ENCODE results near the gene SLC5A6.
"Not testable (repeated sequence)": the region's sequence is repeated elsewhere in the genome, so short reads cannot be mapped to it uniquely, and the experiment has no call there.

The SLC5A6 gene

DNA sequence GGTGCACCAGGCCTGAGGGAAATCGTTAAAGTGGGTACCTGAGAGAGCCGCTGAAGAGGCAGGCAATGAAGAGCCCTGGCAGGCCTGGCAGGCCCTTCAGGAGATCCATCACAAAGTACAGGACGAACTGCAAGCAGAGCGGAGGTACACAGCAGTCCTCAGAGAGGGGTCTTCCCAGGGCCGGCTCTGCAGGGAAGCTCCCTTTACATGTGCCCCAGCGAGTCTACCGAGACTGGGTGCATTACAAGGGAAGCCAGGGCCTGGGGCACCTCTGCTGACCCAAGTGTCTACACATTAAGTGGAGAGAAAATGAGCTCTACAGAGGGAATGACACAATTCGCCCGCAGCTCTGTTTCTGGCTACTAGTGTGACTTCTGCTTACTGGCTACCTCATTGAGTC, 8.3 kb downstream of the SLC5A6 start:
- no peak for FAIRE-seq

DNA sequence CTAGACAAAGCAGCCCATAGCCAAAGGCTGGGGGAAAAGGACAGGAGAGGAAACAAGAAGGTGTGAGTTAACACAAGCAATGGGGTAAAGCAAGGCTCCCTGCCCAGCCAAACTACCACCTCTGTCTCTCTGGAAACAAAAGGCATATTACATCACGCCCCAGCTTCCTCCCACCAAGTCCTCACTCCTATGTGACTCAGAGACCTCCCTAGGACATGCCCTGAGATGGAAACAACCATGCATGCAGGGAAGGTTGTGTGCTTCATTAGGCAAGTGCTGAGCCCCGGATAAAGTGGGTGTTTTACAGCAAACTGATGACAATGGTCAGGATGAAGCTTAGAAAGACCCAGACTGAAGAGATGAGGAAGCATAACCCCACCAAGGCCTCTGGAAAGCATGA, 9.2 kb downstream of the SLC5A6 start:
- FAIRE-seq, result no peak

DNA sequence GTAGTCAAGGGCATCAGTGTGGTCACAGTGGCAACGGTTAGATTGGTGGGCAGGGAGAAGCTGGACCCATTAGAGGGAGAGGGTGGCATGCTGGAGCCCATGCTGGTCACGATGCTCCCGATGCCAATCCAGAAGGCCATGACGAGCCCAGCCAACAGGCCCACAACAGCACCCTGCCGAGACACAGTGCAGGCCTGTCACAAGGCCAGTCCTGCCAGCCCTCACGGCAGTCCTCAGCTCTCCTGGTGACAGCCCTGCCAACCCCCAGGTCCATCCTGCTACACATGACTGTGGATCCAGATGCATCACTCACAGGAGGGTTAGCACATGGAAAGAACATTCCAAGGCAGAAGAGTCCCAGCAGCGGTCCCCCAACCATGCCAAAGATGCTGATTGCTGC, 10.4 kb downstream of the SLC5A6 start:
- no peak for FAIRE-seq

DNA sequence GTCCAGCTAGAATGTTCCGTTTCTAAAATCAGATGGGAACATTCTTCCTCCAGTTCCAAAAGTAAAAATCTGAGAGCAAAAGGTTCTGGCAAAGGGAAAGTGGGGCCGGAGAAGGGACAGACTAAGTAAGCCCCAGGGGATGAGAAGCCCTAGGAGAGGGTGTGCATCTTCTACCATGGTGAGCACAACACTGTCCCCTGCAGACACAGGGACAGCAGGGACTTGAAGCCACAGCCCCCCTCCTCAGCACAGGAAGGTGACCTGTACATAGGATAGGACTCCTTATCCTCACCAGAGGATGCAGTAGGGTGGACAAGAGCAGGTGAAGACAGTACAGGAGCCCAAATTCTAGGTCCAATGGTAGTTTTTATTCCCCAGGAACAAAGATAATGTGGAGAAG, 12.8 kb downstream of the SLC5A6 start:
- no peak for FAIRE-seq

DNA sequence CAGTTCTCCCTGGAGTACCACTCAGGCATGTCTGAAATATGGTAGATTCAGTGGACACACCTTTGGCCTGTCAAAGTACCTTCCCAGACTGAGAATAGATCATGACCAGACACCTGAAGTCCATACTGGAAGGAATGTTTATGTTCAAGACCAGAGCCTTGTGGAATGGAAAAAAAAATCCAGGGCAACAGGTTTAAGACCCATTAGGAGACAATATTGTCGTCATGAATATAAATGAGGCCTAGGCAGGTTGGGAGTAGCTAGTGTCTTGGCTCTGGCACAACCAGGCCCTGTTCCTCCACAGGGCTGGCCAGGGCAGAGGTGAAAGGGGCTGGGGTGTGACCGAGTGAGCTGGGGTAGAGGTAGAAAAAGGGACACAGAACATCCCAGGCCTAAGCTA, 13.4 kb downstream of the SLC5A6 start:
- FAIRE-seq, result no peak

DNA sequence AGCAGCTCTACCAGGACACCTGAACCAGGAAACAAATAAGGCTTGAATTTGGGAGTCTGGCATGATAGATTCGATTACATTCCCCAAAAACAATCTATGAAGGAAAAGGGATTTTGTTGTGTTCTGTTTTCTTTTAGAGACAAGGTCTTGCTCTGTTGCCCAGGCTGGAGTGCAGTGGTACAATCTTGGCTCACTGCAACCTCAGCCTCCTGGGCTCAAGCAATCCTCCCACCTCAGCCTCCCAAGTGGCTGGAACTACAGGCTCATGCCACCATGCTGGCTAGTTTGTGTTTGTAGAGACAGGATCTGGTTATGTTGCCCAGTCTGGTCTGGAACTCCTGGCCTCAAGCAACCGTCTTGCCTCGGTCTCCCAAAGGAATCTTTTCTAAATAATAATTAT, 14.0 kb downstream of the SLC5A6 start:
- not testable (repeated sequence) for FAIRE-seq

DNA sequence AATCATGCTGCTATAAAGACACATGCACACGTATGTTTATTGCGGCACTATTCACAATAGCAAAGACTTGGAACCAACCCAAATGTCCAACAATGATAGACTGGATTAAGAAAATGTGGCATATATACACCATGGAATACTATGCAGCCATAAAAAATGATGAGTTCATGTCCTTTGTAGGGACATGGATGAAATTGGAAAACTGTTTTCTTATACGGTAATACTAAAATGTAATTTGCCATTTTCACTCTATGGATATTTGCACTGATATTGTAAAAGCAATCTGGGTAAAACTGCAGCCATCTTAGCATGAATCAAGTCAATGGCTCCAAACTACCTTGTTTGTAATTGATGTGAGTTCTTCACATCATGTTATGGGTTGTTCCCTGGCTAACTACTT, 16.3 kb downstream of the SLC5A6 start:
- not testable (repeated sequence) for FAIRE-seq

DNA sequence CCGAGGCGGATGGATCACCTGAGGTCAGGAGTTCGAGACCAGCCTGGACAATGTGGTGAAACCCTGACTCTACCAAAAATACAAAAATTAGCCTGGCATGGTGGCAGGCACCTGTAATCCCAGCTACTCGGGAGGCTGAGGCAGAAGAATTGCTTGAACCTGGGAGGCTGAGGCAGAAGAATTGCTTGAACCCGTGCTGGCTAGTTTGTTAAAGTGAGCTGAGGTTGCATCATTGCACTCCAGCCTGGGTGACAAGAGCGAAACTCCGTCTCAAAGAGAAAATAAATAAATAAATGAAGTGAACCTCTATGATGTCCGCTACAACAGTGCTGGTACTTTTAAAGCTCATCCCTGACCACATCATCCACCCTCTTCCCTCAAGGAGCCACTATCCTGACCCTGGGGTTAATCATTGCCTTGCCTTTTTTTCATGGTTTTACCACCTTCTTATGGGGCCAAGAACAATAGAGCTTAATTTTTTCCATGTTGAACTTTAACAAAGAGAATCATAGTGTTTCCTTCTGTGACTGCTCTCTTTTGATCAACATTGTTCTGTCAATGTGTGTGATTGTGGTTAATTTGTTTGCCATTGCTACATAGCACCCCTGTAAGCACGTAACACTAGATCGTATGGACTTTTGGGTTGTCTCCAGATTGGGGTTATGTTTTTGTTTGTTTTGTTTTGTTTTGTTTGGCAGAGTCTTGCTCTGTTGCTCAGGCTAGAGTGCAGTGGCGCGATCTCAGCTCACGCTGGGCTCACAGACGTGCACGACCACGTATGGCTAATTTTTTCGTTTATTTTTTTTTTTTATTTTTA, 17.3 kb downstream of the SLC5A6 start:
- FAIRE-seq, result peak; percentile 50

DNA sequence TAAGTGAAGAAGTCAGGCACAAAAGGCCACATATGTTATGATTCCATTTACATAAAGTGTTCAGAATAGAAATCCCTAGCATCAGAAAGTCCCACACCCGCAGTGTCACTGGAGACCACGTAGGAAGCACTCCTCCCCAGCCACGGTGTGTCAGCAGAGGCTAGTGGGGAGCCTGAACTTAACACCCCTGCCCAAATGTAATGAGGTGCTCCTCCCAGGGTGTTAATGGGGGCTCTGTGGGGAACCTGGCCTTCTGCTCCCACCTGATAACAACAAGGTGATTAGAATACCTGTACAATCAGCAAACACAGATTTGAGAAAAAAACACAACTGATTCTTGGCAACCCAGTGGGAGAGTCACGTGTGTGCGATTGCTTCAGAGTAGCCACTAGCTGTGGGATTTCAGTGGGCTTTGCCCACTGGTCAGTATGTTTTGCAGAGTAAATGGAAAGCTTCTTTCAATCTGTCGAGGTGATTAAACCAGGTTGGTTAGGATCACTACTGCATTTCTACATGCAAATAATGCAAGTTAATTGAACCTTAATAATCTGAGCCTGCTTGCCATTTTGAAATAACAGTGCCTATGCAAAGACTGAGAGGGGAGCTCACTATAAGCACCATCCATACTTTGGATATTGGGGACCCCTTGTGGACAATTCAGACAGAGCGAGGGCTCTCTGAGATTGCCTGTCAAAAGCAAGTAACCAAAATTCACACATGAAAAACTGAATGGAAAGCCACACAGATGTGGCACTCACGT, 20.8 kb downstream of the SLC5A6 start:
- FAIRE-seq, result no peak

DNA sequence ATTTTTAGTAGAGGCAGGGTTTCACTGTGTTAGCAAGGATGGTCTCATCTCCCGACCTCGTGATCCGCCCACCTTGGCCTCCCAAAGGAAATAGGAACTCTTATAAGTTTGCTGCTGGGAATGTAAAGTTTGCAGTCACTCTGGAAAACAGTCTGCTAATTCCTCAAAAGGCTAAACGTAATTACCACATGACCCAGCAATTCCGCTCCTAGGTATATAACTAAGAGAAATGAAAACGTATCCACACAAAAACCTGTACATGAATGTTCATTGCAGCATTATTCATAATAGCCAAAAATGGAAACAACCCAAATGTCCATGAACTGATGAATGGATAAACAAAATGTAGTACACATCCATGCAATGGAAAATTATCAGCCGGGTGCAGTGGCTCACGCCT, 22.1 kb downstream of the SLC5A6 start:
- FAIRE-seq, result no peak

DNA sequence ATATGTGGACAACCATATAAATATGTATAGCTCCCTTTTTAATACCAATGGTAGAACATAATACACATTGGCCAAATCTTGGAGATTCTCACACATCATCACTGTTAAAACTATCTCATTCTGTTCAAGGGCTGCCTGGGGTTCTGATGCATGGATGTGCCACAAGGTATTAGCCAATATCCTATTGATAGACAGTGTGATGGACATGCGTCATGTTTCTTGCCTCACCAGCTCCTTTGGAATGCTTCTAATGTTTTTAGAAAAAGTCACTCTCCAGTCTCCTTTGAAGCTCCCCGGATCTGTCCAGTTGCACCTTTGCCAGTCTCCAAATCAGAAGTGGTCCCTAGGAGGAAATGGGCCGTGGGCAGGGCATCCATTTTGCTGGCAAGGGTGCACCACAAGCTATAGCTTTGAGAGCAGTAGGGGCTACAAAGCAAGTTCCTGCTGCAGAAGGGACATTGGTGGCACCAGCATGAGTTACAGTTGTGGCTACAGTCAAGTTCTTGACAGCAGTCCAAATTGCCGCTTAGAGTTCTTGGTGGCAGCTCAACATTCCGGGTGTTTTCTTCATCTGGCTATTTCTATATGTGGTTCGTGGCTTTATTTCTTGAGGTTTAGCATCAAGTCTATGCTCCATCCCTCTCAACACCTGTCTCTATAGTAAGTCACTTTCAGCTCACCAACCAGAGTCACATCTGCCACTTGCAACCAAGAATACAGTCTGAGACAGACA, 25.3 kb downstream of the SLC5A6 start:
- FAIRE-seq, result no peak

DNA sequence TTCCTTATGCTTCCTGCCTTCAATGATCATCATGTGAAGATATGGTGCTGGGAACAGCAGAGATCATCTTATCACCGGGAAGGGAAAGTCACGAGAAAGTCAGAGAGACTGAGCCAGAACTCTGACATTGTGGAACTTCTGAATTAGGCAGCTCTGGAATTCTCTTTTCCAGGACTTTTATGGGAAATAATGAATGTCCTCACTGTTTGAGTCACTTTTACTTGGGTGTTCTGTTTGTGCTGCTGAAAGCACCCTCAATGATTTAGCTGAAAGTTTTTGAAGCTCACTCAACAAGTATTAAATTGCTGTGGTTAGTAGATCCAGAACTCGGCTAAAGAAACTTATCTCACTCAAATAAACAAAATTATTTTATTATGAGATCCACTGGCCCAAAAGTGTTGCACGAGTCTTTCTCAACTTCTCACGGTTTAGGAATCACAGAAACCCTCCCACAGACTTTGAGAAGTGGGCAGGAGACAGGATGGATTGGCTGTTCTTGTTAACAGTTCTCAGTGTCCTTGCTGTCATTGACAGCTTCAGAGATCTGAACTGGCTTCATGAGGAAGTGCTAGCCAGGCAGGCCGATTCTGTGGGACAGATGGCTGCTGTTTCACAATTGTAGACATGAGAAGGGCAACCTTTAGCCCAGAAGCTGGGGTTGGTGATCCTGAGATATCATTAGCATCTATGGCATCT, 26.6 kb downstream of the SLC5A6 start:
- no peak for FAIRE-seq

DNA sequence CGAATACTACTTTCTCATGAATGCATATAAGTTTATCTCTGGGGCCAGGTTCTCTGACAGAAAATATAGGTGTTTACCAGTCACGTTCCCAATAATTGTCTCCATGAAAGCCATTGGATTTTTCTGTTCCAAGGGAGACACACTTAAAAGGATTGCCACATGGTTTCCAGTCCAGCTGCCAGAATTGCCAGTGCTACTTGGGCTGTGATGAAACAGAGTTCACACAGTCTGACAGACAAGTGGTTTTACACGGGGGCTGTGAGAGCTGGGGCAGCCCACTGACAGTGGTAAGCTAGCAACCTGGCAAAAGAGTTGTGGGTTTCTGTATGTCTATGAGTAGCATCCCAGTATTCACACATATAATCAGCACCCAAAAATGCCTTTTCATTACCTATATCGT, 28.0 kb downstream of the SLC5A6 start:
- FAIRE-seq, result no peak

DNA sequence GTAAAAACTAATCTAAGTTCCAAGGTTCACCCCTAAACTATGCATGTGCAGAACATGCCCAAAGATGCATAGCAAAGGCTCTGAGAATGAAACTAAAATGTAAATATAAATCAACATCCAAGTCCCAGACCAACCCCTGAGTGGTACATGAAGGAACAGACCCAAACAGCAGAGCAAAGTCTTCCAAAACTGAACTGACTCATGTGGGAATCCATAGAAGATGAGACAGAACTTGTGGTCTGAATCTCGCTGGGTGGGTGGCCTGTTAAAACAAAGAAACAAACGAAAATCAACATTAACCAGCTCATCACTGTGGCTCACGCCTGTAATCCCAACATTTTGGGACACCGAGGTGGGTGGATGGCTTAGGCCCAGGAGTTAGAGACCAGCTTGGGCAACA, 29.7 kb downstream of the SLC5A6 start:
- FAIRE-seq, result no peak

DNA sequence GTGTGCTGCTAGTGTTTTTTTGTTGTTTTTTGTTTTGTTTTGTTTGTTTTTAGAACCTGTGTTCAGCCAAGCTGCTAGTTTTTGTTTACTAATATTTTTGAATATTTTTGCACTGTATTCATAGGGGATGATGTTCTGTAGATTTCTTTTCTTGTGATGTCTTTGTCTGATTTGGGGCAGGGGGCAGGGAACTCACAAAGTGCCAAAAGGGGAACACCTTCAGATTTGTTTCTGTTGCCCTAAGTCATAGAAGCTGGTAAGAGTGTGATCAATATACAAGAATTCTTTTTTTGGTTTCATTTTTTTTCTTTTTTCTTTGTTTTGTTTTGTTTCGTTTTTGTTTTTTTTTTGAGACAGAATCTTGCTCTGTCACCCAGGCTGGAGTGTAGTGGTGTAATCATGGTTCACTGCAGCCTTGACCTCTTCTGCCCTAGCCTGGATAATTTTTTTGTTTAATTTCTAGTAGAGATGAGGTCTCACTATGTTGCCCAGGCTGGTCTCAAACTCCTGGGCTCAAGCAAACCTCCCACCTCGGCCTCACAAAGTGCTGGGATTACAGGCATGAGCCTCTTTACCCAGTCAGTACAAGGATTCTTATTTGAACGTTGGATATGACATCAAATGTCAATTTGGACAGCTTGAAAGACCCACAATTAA, 32.6 kb downstream of the SLC5A6 start:
- no peak for FAIRE-seq

DNA sequence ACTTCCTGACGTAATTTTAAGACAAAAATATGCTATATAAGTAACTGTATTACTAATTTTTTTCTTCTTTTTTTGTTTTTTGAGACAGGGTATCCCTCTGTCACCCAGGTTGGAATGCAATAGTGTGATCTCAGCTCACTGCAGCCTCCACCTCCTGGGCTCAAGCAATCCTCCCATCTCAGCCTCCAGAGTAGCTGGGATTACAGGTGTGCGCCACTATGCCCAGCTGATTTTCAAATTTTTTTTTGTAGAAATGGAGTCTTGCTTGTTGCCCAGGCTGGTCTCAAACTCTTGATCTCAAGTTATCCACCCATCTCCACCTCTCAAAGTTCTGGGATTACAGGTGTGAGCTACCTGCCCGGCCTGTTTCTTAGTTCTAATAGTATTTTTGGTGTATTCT, 33.6 kb downstream of the SLC5A6 start:
- FAIRE-seq, result no peak

DNA sequence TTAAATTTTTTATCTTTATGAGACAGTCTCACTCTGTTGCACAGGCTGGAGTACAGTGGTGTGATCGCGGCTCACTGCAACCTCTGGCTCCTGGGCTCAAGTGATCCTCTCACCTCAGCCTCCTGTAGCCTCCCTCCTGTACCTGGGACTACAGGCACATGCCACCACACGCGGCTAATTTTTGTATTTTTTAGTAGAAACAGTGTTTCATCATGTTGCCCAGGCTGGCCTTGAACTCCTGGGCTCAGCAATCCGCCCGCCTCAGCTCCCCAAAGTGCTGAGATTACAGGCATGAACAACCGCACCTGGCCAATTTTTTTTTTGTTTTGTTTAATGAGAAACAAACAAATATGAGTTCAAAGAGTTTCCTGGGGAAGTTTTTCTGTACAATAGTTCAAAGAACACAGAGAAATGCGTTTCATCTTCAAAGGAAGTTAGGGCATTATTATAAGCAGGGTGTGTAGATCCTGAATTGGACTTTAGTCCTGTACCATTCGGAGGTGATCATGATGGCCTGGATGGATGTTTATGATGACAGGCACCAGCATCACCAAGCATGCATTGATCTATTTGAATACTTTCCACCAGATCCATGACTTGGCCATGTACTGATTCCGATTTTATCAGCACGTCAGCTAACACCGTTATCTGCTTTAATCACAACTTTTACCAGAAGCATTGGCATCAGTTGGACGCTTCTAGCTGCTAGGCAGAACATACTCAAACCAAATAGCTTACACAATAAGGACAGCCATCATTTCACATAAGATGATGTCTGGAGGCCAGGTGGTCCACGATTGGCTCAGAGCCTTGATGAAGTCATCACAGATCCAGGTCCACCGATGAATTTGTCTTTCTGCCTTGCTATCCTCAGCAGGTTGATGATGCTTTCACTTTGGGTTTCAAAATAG, 34.4 kb downstream of the SLC5A6 start:
- FAIRE-seq, result no peak

DNA sequence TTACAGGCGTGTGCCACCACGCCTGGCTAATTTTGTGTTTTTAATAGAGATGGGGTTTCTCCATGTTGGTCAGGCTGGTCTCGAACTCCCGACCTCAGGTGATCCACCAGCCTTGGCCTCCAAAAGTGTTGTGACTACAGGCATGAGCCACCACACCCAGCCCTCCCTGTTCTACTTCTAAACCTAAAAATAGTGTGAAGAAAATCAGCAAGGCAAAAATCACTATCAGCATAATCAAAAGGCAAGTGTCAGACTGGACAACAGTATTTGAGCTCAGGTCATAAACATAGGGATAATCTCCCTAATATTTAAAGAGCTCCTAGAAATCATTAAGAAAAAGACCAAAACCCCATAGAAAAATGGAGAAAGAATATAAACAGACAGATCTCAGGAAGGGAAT, 36.3 kb downstream of the SLC5A6 start:
- not testable (repeated sequence) for FAIRE-seq

DNA sequence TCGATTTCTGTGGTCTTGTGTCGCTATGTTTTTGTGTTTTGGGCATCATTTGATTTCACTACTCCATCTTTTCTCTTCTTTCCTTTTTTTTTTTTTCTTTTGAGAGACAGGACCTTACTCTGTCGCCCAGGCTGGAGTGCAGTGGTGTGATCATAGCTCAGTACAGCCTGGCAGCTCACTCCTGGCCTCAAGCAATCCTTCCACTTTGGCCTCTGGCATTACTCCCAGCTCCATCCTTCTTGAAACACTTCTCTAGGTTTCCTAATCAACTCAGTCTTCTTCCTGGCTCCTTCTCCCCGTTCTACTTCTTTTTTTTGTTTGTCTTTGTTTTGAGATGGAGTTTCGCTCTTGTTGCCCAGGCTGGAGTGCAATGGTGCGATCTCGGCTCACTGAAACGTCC, 36.7 kb downstream of the SLC5A6 start:
- FAIRE-seq, result no peak

DNA sequence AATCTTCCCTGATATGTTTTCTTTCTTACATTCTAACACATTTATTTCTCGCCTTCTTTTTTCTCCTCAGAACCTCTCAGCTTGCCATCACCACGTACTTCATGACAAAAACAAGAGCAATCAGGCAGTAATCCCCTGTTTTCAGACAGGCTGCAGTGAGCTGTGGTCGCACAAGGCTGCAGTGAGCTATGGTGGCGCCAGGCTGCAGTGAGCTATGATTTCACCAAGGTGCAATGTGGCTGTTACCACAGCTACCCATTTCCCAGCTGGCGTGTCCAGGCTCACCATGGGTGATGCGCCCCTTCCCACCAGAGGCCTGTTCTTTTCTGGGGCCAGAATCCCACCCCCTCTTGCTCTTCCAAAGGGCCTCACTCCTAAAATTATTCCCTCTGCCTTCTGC, 37.4 kb downstream of the SLC5A6 start:
- FAIRE-seq, result no peak

DNA sequence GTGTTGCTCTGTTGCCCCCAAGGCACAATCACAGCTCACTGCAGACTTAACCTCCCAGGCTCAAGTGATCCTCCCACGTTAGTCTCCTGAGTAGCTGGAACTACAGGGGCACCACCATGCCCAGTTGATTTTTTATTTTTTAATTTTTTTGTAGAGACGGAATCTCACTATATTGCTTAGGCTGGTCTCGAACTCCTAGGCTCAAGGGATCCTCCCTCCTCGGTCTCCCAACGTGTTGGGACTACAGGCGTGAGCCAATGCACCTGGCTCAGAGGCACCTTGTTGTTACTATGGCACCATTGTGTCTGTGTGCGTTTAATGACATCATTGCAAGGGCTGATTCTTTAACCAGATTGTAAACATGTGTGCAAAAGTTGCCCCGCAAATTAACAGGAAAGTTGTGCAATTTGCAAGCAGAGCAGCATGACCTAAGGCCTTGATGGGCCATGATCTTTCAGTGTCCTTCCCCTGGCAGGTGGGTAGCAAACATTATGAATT, 40.7 kb downstream of the SLC5A6 start:
- FAIRE-seq, result no peak

Measured in endometrium (tissue), 2 donors.